Measurements from ENCODE around the gene FOXJ3. TPM values are rescaled to one million over a fixed set of nuclear protein-coding genes. Genes with fewer than 3 reads are reported as not detected.

FOXJ3 gene
- total RNA-seq, 2 donors from 2014 or later = 67.3 to 79.4 TPM

- WGBS, 2 experiments (ENCODE audit: insufficient coverage in 1 of 2, insufficient read length in 1 of 2) = 88 to 96% methylated on average over 2 of the region's 2 CpGs
- Mint-ChIP-seq H3K4me1 (peaks cover 20% of the 10 kb centered on the region), H3K4me3 (no peak overlapping the region), H3K27me3 (ENCODE audit: insufficient read depth) (no peaks in the 10 kb centered on the region), H3K9me3 (no peaks in the 10 kb centered on the region), H3K36me3 (ENCODE audit: low read depth) (peaks cover 7% of the 10 kb centered on the region), H3K27ac (no peak overlapping the region)
- H3K36me3 ChIP-seq (ENCODE audit: control insufficient read depth, insufficient read depth, low read length) = peaks cover 13% of the 10 kb centered on the region
- H3K9me3 ChIP-seq (ENCODE audit: control insufficient read depth, low read length) = no peaks in the 10 kb centered on the region
- H3K4me3 ChIP-seq (ENCODE audit: low read length) = no peak overlapping the region
- TF ChIP-seq CTCF (conservative IDR thresholded peaks at IDR 0.05) = no peak
- H3K4me1 ChIP-seq (ENCODE audit: control insufficient read depth, insufficient read depth, low read length) = no peaks in the 10 kb centered on the region
- H3K27ac ChIP-seq (ENCODE audit: low read depth, low read length) = no peak overlapping the region
- no peak for DNase-seq
- H3K9ac ChIP-seq (ENCODE audit: extremely low read depth, low read length, poor library complexity, severe bottlenecking) = no peak overlapping the region
- no peaks in the 10 kb centered on the region for H3K27me3 ChIP-seq (ENCODE audit: control insufficient read depth, insufficient read depth, low read length, poor library complexity, severe bottlenecking)
Observed at GRCh38 chr1:42316292-42316691, 18.7 kb downstream of the FOXJ3 start.

- Histone ChIP-seq H3K9ac (ENCODE audit: extremely low read depth, low read length, poor library complexity, severe bottlenecking) (no peak overlapping the region), H3K36me3 (ENCODE audit: control insufficient read depth, insufficient read depth, low read length) (peaks cover 20% of the 10 kb centered on the region), H3K27me3 (ENCODE audit: control insufficient read depth, insufficient read depth, low read length, poor library complexity, severe bottlenecking) (no peaks in the 10 kb centered on the region), H3K27ac (ENCODE audit: low read depth, low read length) (no peak overlapping the region), H3K9me3 (ENCODE audit: control insufficient read depth, low read length) (no peaks in the 10 kb centered on the region), H3K4me3 (ENCODE audit: low read length) (no peak overlapping the region), H3K4me1 (ENCODE audit: control insufficient read depth, insufficient read depth, low read length) (no peaks in the 10 kb centered on the region)
- H3K9me3 Mint-ChIP-seq = no peaks in the 10 kb centered on the region
- no peak for TF ChIP-seq CTCF (conservative IDR thresholded peaks at IDR 0.05)
- no peaks in the 10 kb centered on the region for H3K27me3 Mint-ChIP-seq (ENCODE audit: insufficient read depth)
- H3K4me1 Mint-ChIP-seq = peaks cover 15% of the 10 kb centered on the region
- H3K36me3 Mint-ChIP-seq (ENCODE audit: low read depth) = peaks cover 14% of the 10 kb centered on the region
- H3K27ac Mint-ChIP-seq = no peak overlapping the region
- H3K4me3 Mint-ChIP-seq = no peak overlapping the region
- DNase-seq = no peak
- 93 to 98% methylated on average over 2 of the region's 2 CpGs for WGBS, 2 experiments (ENCODE audit: insufficient coverage in 1 of 2, insufficient read length in 1 of 2)
Observed at GRCh38 chr1:42315500-42315899, 19.5 kb downstream of the FOXJ3 start.

GRCh38 chr1:42313970-42314369 is 21.1 kb downstream of the FOXJ3 start:
- 97 to 100% methylated on average over 3 of the region's 3 CpGs for WGBS, 2 experiments (ENCODE audit: insufficient coverage in 1 of 2, insufficient read length in 1 of 2)
- no peaks in the 10 kb centered on the region for H3K4me1 ChIP-seq (ENCODE audit: control insufficient read depth, insufficient read depth, low read length)
- Mint-ChIP-seq H3K4me3 (no peak overlapping the region), H3K4me1 (peaks cover 8% of the 10 kb centered on the region), H3K36me3 (ENCODE audit: low read depth) (peaks cover 21% of the 10 kb centered on the region), H3K27ac (no peak overlapping the region), H3K9me3 (no peaks in the 10 kb centered on the region), H3K27me3 (ENCODE audit: insufficient read depth) (no peaks in the 10 kb centered on the region)
- no peak overlapping the region for H3K4me3 ChIP-seq (ENCODE audit: low read length)
- no peak overlapping the region for H3K27ac ChIP-seq (ENCODE audit: low read depth, low read length)
- no peak for DNase-seq
- H3K27me3 ChIP-seq (ENCODE audit: control insufficient read depth, insufficient read depth, low read length, poor library complexity, severe bottlenecking) = no peaks in the 10 kb centered on the region
- H3K9me3 ChIP-seq (ENCODE audit: control insufficient read depth, low read length) = no peaks in the 10 kb centered on the region
- peaks cover 21% of the 10 kb centered on the region for H3K36me3 ChIP-seq (ENCODE audit: control insufficient read depth, insufficient read depth, low read length)
- no peak for TF ChIP-seq CTCF (conservative IDR thresholded peaks at IDR 0.05)
- no peak overlapping the region for H3K9ac ChIP-seq (ENCODE audit: extremely low read depth, low read length, poor library complexity, severe bottlenecking)

Measured in endodermal cell (in vitro differentiated cells).